ENCODE results near the gene LCP2.

Gene LCP2

GRCh38 chr5:170313344-170313743 is 15.8 kb upstream of the LCP2 start:
- Histone ChIP-seq H3K27ac (ENCODE audit: extremely low read depth, low read depth, low read length) (no peak overlapping the region), H3K36me3 (ENCODE audit: control insufficient read depth in 2 of 2, insufficient read depth in 1 of 2, low read length in 2 of 2) (no peaks in the 10 kb centered on the region), H3K4me1 (ENCODE audit: control insufficient read depth, insufficient read depth, low read length) (no peaks in the 10 kb centered on the region), H3K4me3 (ENCODE audit: low read depth, low read length) (no peak overlapping the region), H3K9me3 (ENCODE audit: control insufficient read depth, insufficient read depth, low read depth, low read length) (no peaks in the 10 kb centered on the region)
- TF ChIP-seq ZBTB11 (tag by site-specific recombination; conservative IDR thresholded peaks at IDR 0.05; ENCODE audit: low read depth) = no peak
- TF ChIP-seq ZNF433 (tag by site-specific recombination; IDR thresholded peaks at IDR 0.05; ENCODE audit: low read depth) = no peak
- TF ChIP-seq ZNF768 (tag by site-specific recombination; IDR thresholded peaks at IDR 0.05) = no peak
- TF ChIP-seq KLF9 (tag by site-specific recombination; IDR thresholded peaks at IDR 0.05; ENCODE audit: low read depth) = no peak
- TF ChIP-seq ZNF394 (tag by site-specific recombination; IDR thresholded peaks at IDR 0.05; ENCODE audit: borderline replicate concordance) = no peak
- no peak for TF ChIP-seq ZNF544 (tag by site-specific recombination; IDR thresholded peaks at IDR 0.05)
- no peak for TF ChIP-seq KLF17 (tag by site-specific recombination; IDR thresholded peaks at IDR 0.05)
- no peak for TF ChIP-seq HIC1 (tag by site-specific recombination; IDR thresholded peaks at IDR 0.05)
- TF ChIP-seq ZBTB49 (tag by site-specific recombination; IDR thresholded peaks at IDR 0.05; ENCODE audit: low read depth) = no peak
- TF ChIP-seq ZNF223 (tag by site-specific recombination; IDR thresholded peaks at IDR 0.05) = no peak
- TF ChIP-seq ZEB2 (tag by site-specific recombination; IDR thresholded peaks at IDR 0.05) = no peak
- no peak for TF ChIP-seq ZNF148 (tag by site-specific recombination; IDR thresholded peaks at IDR 0.05; ENCODE audit: borderline replicate concordance)
- TF ChIP-seq ZNF19 (tag by site-specific recombination; IDR thresholded peaks at IDR 0.05; ENCODE audit: low read depth) = no peak
- TF ChIP-seq ZNF501 (tag by site-specific recombination; IDR thresholded peaks at IDR 0.05) = no peak
- TF ChIP-seq ZBTB6 (tag by site-specific recombination; IDR thresholded peaks at IDR 0.05) = no peak
- no peak for TF ChIP-seq ZFP41 (tag by site-specific recombination; IDR thresholded peaks at IDR 0.05; ENCODE audit: borderline replicate concordance)
- TF ChIP-seq ZNF16 (tag by site-specific recombination; IDR thresholded peaks at IDR 0.05; ENCODE audit: low read depth) = no peak
- TF ChIP-seq GFI1B (tag by site-specific recombination; IDR thresholded peaks at IDR 0.05) = no peak
- no peak for TF ChIP-seq ZFP3 (tag by site-specific recombination; IDR thresholded peaks at IDR 0.05; ENCODE audit: low read depth)
- TF ChIP-seq ZNF146 (tag by site-specific recombination; IDR thresholded peaks at IDR 0.05) = no peak
- CTCF ChIA-PET = interaction anchor here (0.6 to 0.8 kb wide), 4 partner anchors 39 to 129 kb away, joined by 3 read pairs; no protein-coding TSS in a partner anchor
- POLR2A ChIA-PET = interaction anchor here (0.7 kb wide), 1 partner anchor 537 kb away, joined by 3 read pairs; no protein-coding TSS in a partner anchor
